Ishikawa (cell line): ENCODE measurements around the gene NPTX1.

Experiments used
- CEBPB ChIP-seq: IDR thresholded peaks from 2 replicates; pipeline ENCODE4 v1.6.1; 2012
- CREB1 ChIP-seq: IDR thresholded peaks from 2 replicates; pipeline ENCODE4 v1.6.1; 2012; ENCODE audit warnings: low read depth
- EGR1 ChIP-seq: IDR thresholded peaks from 2 replicates; pipeline ENCODE4 v1.6.1; 2012
- EP300 ChIP-seq: IDR thresholded peaks from 2 replicates; pipeline ENCODE4 v1.6.1; 2012; ENCODE audit warnings: borderline replicate concordance
- FOXM1 ChIP-seq: IDR thresholded peaks from 2 replicates; pipeline ENCODE4 v1.6.1; 2012; ENCODE audit warnings: low read depth, borderline replicate concordance
- MAX ChIP-seq: IDR thresholded peaks from 2 replicates; pipeline ENCODE4 v1.6.1; 2012
- NFIC ChIP-seq: IDR thresholded peaks from 2 replicates; pipeline ENCODE4 v1.6.1; 2012
- RAD21 ChIP-seq: IDR thresholded peaks from 2 replicates; pipeline ENCODE4 v1.6.1; 2012; ENCODE audit warnings: low read depth
- REST ChIP-seq: IDR thresholded peaks from 2 replicates; pipeline ENCODE4 v1.6.1; 2012; ENCODE audit warnings: low read depth, mild to moderate bottlenecking
- TAF1 ChIP-seq: IDR thresholded peaks from 2 replicates; pipeline ENCODE4 v1.6.1; 2012; ENCODE audit warnings: low read depth, mild to moderate bottlenecking
- TCF12 ChIP-seq: IDR thresholded peaks from 2 replicates; pipeline ENCODE4 v1.6.1; 2012; ENCODE audit warnings: low read depth
- TEAD4 ChIP-seq: IDR thresholded peaks from 2 replicates; pipeline ENCODE4 v1.6.1; 2012
- YY1 ChIP-seq: IDR thresholded peaks from 2 replicates; pipeline ENCODE4 v1.6.1; 2012; ENCODE audit warnings: low read depth
- ZBTB7A ChIP-seq: IDR thresholded peaks from 2 replicates; pipeline ENCODE4 v1.6.1; 2012; ENCODE audit warnings: low read depth
- TF ChIP-seq, protein P1 (sequence below): IDR thresholded peaks from 2 replicates; pipeline ENCODE4 v1.6.1; 2012

NPTX1 gene

DNA sequence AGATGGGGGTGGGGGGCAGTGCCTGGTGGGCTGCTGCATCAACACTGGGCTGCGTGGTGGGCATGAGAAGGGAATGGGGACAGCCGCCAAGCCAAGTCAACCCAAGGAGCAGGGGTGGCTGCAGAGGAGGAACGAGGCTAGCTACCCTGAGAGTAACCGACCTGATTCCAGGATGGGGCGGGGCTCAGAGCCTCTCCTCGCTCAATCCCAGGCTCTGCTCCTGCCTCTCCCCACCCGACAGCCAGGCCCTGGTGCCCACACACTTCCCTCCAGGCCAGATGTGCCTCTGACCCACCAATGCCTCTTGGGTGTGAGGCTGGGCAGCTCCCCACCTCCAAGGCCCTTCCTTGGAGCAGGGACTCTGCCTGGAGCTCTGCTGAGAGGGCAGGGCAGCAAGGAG, 2.7 kb downstream of the NPTX1 start:
- no peak for TF ChIP-seq EP300

DNA sequence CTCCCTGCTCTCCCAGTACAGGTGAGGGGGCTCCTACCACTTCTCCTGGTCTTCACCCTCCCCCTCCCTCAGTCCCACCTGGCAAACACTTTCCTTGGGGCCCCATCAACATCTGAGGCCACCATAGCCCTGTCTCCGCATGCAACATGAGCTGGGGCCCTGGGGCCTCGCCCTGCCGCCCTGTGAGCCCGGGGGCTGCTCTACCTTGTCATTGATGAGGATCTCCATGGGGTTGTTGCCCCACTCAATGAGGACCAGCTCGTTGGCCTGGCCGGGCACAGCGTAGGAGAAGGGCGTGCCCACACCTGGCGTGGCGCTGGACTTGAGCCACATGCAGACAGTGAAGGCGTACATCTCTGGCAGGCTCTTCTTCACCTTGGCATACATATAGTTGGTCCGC, 3.4 kb downstream of the NPTX1 start:
- TF ChIP-seq TAF1 (no peak), CREB1 (no peak), YY1 (no peak), REST (no peak), MAX (no peak), NFIC (no peak), EP300 (no peak), CEBPB (no peak), ZBTB7A (no peak), TCF12 (no peak), EGR1 (no peak), FOXM1 (no peak), TEAD4 (no peak), RAD21 (no peak)
- TF ChIP-seq, protein P1, sequence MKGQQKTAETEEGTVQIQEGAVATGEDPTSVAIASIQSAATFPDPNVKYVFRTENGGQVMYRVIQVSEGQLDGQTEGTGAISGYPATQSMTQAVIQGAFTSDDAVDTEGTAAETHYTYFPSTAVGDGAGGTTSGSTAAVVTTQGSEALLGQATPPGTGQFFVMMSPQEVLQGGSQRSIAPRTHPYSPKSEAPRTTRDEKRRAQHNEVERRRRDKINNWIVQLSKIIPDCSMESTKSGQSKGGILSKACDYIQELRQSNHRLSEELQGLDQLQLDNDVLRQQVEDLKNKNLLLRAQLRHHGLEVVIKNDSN, result no peak

- no peak for TF ChIP-seq CREB1
- no peak for TF ChIP-seq TCF12
- no peak for TF ChIP-seq NFIC
- TF ChIP-seq RAD21, result no peak
- no peak for TF ChIP-seq FOXM1
- no peak for TF ChIP-seq EP300
- TF ChIP-seq, protein P1, result no peak
- TF ChIP-seq MAX, result no peak
- TF ChIP-seq REST, result no peak
- TF ChIP-seq EGR1, result no peak
- no peak for TF ChIP-seq CEBPB
- no peak for TF ChIP-seq TAF1
These were observed 4.5 kb downstream of the NPTX1 start for GRCh38 chr17:80471922-80472321.

GRCh38 chr17:80470603-80471002, 5.8 kb downstream of the NPTX1 start:
- TF ChIP-seq REST (no peak), TCF12 (no peak), CREB1 (no peak), YY1 (no peak), CEBPB (no peak), FOXM1 (no peak), TAF1 (no peak), TEAD4 (no peak), NFIC (no peak), RAD21 (no peak), ZBTB7A (no peak), MAX (no peak), EP300 (no peak), EGR1 (no peak)
- TF ChIP-seq, protein P1, result no peak

GRCh38 chr17:80469667-80470066, 6.7 kb downstream of the NPTX1 start:
- TF ChIP-seq MAX (no peak), YY1 (no peak), REST (no peak), TEAD4 (no peak), NFIC (no peak), EGR1 (no peak), ZBTB7A (no peak), CREB1 (no peak), EP300 (no peak), FOXM1 (no peak), TAF1 (no peak), RAD21 (no peak), CEBPB (no peak), TCF12 (no peak)
- TF ChIP-seq, protein P1, result no peak
